ENCODE data around the gene ARMC5.

DNA sequence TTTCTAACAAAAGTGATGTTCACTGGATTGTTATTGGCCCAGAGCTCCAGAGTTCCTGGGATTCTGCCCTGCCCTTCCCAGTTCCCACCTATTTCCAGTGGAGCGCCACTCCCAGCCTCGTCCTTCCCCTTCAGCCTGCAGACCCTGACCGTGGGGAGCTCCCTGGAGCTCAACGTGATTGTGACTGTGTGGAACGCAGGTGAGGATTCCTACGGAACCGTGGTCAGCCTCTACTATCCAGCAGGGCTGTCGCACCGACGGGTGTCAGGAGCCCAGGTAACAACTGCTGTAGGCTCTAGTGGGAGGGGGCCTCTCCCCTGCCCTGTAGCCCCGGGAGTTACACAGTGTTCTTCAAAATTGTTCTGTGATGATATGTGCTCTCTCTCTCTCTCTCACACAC is 42.9 kb upstream of the ARMC5 start:
- TF ChIP-seq, protein P1, sequence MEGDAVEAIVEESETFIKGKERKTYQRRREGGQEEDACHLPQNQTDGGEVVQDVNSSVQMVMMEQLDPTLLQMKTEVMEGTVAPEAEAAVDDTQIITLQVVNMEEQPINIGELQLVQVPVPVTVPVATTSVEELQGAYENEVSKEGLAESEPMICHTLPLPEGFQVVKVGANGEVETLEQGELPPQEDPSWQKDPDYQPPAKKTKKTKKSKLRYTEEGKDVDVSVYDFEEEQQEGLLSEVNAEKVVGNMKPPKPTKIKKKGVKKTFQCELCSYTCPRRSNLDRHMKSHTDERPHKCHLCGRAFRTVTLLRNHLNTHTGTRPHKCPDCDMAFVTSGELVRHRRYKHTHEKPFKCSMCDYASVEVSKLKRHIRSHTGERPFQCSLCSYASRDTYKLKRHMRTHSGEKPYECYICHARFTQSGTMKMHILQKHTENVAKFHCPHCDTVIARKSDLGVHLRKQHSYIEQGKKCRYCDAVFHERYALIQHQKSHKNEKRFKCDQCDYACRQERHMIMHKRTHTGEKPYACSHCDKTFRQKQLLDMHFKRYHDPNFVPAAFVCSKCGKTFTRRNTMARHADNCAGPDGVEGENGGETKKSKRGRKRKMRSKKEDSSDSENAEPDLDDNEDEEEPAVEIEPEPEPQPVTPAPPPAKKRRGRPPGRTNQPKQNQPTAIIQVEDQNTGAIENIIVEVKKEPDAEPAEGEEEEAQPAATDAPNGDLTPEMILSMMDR (IDR thresholded peaks at IDR 0.05): no peak
- TF ChIP-seq POLR2A (IDR thresholded peaks at IDR 0.05) (no peak), EP300 (IDR thresholded peaks at IDR 0.05) (no peak)
